GM18861 (cell line): ENCODE results near the gene ADPRM.
"Not testable (repeated sequence)": the region's sequence is repeated elsewhere in the genome, so short reads cannot be mapped to it uniquely, and the experiment has no call there.

ENCODE experiments used
- ATAC-seq: cut with Tn5 transposase; IDR thresholded peaks from one replicate; pipeline ENCODE4 v1.9.1; 2021; ENCODE audit not compliant: unreplicated experiment

ADPRM gene, protein sequence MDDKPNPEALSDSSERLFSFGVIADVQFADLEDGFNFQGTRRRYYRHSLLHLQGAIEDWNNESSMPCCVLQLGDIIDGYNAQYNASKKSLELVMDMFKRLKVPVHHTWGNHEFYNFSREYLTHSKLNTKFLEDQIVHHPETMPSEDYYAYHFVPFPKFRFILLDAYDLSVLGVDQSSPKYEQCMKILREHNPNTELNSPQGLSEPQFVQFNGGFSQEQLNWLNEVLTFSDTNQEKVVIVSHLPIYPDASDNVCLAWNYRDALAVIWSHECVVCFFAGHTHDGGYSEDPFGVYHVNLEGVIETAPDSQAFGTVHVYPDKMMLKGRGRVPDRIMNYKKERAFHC

DNA sequence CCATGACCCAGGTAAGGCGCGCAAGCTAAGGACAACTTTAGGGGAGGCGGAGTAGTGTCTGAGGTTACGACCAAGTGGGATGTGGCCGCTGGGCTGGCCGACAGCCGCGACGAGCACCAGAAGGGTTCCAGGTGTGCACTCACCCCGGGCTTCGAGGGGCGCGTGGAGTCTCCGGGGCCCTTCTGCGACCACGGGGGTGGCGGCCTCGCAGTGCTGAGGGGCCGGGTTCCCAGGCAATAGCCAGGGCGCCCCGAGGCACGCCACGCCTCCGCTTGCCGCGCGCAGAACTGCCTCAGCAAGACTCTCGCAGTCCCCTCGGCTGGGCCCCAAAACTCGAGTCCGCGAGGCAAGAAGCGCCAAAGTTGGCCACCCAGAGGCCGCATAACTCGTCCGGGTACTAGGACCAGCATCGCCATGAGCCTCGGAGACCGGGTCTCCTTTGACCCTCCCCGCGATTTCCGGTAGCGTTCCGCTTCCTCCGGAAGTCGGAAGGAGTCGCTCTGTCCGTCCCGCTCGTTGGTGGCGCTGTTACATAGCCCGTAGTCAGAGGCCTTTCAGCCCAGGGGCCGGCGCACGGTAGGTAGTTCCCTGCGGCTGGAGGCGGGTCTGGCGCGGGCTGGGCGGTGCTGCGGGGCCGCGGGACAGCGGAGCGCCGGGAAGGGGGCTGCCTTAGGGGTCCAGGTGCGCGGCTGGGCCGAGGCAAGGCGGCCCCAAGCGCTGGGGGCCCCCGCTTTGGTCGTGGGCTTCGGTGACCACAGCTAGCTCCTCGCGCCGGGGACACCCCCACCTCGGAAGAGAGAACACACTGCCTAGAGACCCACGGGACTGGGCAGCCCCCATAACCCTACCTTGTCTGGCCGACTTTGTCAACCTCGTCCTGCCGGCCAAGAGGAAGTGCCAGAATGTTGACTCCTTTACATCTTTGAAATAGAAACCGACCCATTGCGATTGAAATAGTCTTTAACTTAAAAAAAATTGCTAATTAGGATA lies at the start of gene ADPRM, which contains the start of gene SCO1:
TSS of gene ADPRM (plus strand) at position 503 of the 990 bp plus-strand sequence. CDS start 7,333 bp downstream, outside the sequence.
TSS of gene SCO1 (minus strand) at position 442 of the 990 bp plus-strand sequence. CDS start at position 416, 26 bp downstream.
- ATAC-seq, result peak; percentile 88

DNA sequence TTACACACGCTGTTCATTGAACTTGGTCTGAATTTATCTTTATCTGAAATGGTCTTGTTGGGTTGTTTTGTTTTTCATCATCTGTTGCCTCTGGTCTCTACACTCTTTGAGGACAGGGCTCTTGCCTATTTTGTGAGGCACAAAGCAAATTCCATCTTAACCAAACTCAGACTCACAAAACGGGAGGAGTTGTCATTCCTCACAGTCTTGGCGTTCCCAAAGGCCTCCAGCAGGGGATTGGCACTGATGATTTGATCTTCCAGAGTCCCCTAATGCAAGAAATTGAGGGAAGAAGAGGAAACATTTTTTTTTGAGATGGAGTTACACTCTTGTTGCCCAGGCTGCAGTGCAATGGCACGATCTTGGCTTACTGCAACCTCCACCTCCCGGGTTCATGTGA lies 49.0 kb upstream of the ADPRM start:
- no peak for ATAC-seq

DNA sequence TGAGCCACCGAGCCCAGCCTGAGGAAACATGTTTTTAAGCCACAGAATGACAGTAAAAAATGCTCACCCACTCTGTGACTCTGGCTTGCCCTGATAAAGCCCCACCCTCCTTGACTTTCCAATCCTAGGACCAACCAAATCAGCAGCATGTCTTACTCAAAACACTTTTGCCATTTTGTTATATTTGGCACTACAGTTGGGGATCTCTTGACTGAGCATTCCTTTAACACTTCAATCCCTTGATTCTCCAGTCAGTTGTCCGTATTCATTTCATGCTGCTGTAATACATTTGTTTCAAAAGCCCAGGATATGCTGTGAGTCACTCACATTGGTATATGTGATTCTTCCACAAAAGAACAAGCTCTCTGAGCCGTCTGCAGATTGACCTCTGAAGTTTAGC lies 48.4 kb upstream of the ADPRM start:
- ATAC-seq, result no peak

DNA sequence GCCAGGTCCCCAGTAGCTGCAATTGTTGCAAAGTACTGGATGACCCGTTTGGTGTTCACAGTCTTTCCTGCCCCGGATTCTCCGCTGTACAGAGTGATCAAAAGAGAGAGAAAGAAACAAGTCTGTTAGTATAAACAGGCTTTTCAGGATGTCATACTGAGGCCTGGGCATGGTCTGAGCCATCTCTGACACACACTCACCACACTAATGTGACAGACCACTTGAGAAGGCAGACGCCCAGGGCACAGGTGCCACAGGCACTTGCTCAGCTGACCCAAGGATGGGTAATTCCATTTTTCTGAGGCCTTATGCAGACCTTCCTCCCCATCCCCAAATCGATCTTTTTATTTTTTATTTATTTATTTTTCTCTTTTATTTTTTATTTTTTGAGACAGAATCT lies 47.8 kb upstream of the ADPRM start:
- ATAC-seq, result no peak

DNA sequence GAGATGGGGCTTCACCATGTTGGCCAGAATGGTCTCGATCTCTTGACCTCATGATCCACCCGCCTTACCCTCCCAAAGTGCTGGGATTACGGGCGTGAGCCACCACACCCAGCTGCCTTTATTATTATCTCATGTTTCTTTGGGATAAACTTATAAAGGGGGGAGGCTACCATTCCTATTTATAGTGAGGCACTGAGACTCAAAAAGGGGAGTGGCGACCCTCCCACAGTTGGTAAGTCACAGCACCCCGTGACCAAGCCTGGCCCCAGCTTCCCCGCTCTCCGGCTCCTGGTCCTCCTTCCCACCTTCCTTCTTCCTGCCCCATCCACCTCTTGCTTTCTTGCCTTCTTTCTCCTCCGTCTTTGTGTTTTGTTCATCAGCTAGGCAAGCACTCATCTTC lies 45.5 kb upstream of the ADPRM start:
- no peak for ATAC-seq

DNA sequence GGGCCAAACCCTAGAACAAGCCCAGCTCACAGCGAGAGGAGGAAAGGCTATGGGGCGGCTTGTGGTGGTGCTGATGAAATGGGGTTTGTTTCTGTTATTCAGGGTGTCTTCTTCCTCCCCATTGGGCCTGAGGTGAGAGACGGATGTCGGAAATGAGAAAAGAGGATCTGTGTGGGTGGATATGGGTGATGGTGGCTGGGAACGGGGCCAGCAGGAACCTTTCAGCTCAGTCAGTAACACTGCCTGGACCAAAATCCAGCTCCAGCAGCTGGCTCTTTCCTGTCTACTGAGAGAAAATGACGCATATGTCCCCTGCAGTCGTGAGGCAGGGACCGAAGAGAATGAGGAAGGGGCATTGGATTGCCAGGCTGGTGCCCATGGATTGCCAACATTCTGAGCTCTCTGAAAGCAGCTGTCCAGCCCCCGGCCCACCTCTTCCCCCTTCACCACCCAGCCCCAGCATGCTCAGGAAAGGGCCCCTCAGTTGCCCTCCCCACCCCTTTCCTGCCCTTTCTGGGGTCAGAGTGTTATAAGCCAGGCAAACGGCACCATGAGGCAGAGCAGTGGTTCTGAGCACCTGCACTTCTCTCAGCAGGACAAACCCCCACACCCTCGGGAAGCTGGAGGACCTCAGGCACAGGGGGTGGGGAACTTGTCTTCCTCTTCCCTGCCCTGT lies 44.3 kb upstream of the ADPRM start:
- no peak for ATAC-seq

DNA sequence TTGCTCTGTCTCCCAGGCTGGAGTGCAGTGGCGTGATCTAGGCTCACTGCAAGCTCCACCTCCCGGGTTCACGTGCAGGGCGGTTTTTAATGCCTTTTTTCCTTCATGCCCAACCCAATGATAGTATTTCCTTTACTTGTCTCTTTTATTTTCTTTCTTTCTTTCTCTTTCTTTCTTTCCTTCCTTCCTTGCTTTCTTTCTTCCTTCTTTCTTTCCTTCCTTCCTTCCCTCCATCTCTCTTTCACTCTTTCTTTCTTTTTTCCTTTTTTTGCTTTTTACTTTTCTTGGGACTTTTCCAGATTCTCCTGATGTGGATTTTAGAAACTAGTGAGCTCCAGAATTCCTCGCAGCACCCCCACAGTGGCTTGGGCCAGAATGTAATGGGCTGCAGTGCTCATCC lies 43.4 kb upstream of the ADPRM start:
- no peak for ATAC-seq

DNA sequence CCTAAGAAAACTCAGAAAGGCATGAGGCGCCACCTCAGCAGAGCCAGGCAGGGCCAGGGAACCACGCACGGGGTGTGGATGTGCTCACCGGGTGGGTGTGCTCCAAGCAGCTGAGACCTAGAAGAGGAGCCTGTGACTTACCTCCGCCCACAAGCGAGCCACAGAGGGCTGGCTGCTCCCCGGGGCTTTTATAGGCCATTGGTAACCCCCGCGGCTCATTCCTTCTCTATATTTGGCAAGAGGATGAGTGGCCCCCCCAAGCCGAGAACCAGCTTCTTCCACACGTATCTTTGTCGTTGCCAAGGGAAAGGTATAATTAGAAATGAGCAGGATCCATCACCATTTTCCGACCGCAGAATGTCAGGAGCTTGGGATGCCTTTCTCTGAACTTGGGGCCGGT lies 40.2 kb upstream of the ADPRM start, which contains the start of gene MYH3:
TSS of gene MYH3 (minus strand) at position 162 of the 400 bp plus-strand sequence. CDS start 2,245 bp downstream, outside the sequence.
- ATAC-seq, result no peak

DNA sequence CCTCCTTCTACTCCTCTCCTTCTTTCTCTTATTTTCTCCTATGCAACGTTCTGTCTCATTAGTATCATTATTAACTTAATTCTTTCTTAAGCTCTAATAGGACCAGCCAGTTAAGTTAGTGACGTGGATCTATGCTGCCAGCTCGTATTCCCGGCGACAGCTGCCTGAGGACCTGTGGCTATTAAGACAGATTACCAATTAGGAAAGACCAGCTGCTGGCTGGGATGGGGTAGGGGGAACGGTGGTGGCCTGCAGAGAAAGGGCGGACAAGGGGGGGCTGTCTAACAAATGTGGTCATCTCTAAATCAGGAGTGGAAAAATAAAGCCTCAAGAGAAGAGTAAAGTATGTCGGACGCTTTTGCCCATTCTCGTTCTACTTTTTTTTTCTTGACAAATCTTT lies 39.5 kb upstream of the ADPRM start:
- no peak for ATAC-seq

DNA sequence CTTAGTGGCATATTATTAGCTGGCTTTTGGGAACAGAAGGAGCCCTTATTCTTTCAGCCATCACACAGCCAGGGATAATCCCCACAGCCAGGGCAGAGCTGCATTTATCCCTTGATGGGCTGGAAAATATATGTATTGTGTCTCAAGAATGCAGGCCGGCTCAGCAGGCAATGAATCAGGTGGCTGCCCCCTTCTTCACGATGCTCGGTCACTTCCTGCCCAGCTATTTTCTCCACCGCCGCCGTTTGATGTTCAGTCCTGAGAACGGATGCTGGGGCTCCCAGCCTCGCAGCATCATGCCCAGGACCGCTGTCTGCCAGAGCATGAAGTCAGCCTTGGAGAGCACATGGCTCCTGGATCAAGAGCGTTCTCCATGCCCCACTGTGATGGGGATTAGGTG lies 36.0 kb upstream of the ADPRM start:
- no peak for ATAC-seq

DNA sequence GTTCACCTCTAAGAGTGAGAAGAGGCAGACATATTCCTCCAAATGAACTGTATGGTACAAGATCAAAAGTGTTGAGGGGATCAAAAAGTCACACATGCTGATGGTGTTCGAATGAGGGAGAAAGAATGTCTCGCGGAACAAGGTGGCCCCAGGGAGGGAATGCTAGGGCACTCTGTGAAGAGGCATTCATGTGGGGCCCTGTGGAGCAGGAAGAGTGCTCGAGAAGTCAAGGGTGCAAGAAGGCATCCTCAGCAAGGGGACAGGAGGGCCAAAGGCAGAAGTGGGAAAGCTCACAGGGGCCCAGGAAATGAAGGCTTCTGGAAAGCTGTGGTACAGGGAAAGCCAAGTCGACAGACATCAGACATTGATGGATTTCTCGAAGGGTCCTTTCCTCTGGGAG lies 34.2 kb upstream of the ADPRM start:
- no peak for ATAC-seq

DNA sequence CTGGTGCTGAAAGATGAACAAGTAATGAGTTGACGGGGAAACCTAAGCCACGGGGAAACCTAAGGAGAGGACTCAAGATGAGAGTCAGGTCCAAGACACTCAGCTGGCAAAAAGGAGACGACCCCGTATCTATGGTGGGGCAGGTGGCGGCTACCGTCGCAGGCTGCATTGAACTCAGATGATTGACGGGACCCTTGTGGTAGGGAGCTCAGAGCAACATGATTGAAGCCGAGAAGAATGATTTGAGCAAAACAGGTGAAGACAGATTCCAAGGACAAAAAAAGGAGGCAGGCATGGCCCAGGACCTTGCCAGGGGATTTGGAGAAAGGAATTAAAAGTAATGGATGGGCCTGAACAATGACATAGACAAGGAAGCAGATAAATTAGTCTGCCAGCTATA lies 32.8 kb upstream of the ADPRM start:
- ATAC-seq, result no peak

DNA sequence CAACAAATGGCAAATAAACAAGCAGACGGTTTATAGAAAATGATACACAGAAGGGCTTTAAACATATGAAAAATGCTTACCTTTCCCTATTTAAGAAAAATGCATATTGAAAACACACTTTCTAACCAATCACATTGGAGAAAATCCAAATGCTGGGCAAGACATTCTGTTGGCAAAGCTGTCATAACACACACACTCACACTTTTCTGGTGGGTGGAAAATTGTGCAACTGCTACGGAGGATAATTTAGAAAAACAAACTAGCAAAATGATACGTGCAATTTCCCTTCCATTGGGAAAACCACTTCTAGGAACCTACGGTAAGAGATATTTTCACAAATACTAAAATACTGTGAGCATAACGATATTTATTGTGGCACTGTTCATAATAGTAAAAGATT lies 30.5 kb upstream of the ADPRM start:
- ATAC-seq, result no peak

DNA sequence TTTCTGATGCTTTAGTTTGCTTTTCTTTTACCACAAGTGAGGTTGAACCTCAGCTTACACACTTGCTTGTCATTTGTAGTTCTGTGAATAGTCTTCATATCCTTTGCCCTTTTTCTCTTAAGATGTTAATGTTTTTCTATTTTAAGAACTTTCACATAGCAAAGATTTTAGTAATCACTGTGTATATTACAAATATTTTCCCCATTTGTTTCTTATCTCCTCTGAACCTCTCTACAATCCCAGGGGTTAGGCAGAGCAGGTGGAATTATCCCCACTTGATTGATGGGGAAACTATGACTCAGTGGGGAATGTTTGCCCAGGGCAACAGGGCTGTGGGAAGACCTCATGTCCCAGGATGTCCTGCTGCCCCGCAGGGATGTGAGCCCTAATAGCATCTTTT lies 28.6 kb upstream of the ADPRM start:
- ATAC-seq, result no peak

DNA sequence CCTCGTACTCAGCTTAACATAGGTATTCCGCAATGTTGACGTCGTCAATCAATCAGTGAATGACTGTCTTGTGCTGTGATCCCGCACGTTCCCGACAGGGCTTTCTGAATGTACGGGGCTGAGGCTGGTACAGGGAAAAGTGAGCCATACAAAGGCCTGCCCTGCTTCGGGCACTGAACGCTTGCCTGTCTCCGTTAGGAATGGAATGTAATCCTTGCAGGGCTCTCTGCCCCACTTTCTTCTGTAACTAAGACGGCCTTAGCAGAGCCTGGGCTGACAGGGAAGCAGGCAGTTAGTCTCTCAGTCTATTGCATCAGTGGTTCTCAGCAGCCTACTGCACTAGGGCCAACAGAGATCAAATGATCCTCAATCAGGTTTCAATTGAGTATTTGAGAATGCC lies 24.1 kb upstream of the ADPRM start:
- ATAC-seq, result no peak

DNA sequence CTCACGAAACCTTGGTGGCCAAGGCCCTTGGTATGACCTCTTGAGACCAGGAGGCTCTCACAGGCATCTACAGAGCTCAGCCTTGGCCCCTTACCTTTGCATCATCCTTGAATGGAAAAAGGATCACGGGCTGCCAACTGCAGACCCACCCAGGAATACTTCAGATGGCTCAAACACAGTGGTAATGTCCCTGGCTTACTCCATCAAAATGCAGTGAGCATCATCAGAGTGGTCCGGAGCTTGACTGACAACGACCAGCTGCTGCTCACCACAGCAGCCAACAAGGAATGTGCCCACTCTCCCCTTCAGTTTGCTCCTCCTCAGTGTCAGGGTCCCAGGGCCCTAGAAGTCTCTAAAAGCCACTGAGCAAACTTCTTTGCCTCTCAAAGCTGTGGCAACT lies 22.7 kb upstream of the ADPRM start:
- no peak for ATAC-seq

DNA sequence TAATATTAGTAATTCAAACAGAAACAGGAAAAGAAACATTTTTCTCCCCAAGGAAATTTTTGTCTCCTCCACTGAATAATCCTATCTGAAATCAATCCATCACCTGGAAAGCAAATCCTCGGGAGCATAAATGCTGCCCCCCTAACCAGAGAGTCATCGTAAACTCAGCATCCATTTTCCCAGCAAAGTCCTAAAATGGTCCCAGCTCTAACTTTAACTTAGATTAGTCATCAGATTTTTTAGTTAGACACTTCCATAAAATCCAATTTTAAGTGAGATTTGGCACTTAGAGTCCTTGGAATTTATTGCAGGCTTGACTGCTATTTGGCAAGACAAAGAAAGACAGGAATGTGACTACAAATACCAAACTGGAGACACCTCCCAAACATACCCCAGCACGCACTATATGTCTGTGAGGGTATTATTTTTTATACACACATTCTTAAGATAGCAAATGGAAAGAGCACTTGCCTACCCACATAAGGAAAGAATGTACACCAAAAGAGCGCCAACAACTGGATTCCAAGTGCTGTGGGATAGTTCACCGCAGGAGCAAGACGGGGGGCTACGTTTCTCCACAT lies 15.4 kb upstream of the ADPRM start:
- no peak for ATAC-seq

DNA sequence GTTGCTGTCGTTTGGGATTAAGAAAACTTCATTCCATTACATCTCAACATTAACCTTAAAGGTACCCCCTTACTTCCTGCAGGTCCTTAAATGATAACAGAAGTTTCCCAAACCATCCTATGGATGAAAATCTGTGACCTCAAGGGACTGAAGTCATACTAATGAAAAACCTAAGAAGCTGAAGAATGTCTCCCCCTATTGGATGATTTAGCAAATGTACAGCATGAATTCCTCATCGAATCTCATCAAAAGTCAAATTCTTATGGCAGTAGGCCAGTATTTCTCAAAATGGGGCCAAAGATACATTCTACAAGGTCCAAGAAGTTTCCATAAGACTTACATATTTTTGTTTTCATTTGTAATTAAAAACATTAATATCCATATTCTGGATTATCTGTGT lies 13.5 kb upstream of the ADPRM start:
- no peak for ATAC-seq

DNA sequence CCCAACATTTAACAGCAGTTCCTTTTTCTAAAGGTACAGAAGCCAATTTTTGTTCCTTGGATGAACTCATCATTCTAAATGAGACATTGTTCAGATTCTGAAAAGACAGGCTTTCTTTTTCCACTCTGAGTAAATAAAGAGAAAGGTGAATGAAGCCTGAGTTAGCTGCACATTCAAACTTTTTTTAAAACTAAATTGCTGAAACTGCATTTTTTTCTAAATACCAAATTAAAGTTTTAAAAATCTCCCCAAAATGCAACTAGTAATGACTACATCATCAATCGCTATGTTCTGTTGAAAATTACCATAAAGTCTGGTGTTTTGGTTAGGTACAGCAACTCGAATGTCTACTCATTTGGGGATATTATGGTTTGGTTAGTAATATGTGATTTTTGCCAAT lies 9.9 kb upstream of the ADPRM start:
- ATAC-seq, result no peak

DNA sequence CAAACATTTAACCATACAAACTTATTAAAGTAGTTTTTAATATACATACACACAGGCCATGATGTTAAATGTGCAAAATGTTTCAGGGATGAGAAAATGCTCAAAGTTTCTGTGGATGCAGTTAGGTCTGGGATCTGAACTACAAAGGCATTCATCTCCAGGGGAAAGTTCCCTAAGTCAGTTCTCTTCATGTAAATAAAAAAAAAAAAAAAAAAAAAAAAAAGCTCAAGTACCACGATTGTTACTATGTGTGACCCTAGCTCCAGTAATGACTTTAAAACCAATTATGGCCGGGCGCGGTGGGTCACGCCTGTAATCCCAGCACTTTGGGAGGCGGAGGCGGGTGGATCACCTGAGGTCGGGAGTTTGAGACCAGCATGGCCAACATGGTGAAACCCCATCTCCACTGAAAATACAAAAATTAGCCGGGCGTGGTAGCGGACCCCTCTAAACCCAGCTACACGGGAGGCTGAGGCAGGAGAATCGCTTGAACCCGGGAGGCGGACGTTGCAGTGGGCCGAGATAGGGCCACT lies 1.5 kb upstream of the ADPRM start:
- not testable (repeated sequence) for ATAC-seq
